Fibroblast of villous mesenchyme (primary cell): ENCODE data around the gene PPP1R9B. TPM values are rescaled to one million over a fixed set of nuclear protein-coding genes. Genes with fewer than 3 reads are reported as not detected.

Experiments used
- DNase-seq: peaks from one replicate; pipeline ENCODE4 v3.0.0-alpha.2; 2010; ENCODE audit warnings: low read depth
- H3K4me3 ChIP-seq: 2 replicates; pipeline ENCODE4 v1.5.1; 2011; ENCODE audit warnings: low read depth, mild to moderate bottlenecking, low read length
- CTCF ChIP-seq: IDR thresholded peaks from 2 replicates; pipeline ENCODE4 v1.5.1; 2012; ENCODE audit warnings: low read depth, mild to moderate bottlenecking, low read length; ENCODE audit not compliant: insufficient read depth
- total RNA-seq: library from RNA; depleted of rRNA; stranded (reverse); fragments of >200 nt; gene quantifications from 2 replicates; pipeline ENCODE4 v1.2.3, GENCODE V29; 2012

Gene PPP1R9B
- total RNA-seq, 1 donor, result 47.1 TPM

GRCh38 chr17:50105811-50106210 lies 44.7 kb downstream of the PPP1R9B start:
- no peak for TF ChIP-seq CTCF
- DNase-seq, result no peak
- no peak overlapping the region for H3K4me3 ChIP-seq

- DNase-seq, result no peak
- no peak overlapping the region for H3K4me3 ChIP-seq
- TF ChIP-seq CTCF, result no peak
These were observed 46.5 kb downstream of the PPP1R9B start for GRCh38 chr17:50103941-50104340.

DNA sequence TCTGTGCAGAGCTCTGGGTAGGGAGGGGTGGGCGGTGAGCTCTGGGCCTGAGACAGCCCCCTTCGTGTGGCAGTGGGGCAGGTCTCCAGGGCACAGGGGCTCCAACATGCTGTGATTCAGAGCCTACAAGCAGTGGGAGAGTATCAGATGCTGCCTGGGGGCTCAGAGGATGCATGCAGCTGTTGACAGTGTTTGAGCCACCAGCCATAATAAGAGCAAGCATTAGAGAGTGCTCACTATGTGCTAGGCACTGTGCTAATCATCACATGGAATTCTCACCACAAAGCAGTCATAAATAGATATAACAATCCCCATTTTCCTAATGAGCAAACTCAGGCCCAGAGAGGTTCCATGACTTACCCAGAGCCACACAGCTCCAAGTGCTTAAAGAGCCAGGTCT lies 47.2 kb downstream of the PPP1R9B start:
- no peak overlapping the region for H3K4me3 ChIP-seq
- TF ChIP-seq CTCF, result no peak
- DNase-seq, result no peak

DNA sequence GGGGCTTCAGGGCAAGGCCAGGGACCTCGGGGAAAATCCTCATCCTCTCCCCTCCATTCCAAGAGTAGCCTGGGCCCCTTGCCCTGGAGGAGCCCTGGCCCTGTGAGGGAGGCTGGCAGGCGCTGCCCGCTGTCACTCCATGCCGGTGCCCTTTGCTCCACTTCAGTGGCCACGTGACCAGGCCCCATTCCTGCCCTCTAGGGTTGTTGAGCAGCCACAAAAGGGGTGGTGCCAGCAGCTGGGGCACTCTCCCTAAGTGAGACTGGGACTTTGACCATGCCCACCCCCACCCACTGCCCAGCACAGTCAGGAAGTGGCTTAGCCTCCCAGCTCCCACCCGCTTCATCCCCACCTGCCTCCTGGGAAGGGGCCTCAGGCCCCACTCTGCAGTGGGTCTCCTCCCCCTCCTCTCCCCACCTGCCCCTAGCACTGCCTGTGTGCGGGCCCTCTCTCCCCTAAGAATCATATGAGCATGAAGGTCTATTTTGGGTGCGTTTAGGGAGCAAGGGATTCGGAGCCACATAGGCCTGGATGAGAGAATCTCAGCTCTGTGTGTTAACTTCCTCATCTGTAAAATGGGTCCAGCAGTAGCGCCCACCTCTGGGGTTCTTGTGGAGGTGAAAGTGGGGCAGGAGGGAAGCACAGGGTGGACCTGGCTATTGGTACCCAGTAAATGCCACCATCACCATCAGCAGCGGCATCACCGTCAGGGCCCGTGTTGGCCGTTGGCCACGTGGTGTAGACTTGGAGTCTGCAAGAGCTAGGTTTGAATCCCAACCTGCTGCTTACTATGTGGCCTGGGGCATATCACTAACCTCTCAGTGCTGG lies 48.1 kb downstream of the PPP1R9B start:
- TF ChIP-seq CTCF, result no peak
- DNase-seq, result no peak

GRCh38 chr17:50101346-50102163 lies 48.9 kb downstream of the PPP1R9B start:
- H3K4me3 ChIP-seq, result no peak overlapping the region
- TF ChIP-seq CTCF, result peak; percentile 14
- DNase-seq, result peak; percentile 67

More for the DNA sequence above, 48.1 kb downstream of the PPP1R9B start:
- no peak overlapping the region for H3K4me3 ChIP-seq

- peak; percentile 33 for DNase-seq
These were observed 49.5 kb downstream of the PPP1R9B start for GRCh38 chr17:50100921-50101345.

More at GRCh38 chr17:50100921-50101345, 49.5 kb downstream of the PPP1R9B start:
- H3K4me3 ChIP-seq, result no peak overlapping the region
- no peak for TF ChIP-seq CTCF
